GM06990 (cell line): Measurements from ENCODE around the gene SASH3.
"Not testable (repeated sequence)": the region's sequence is repeated elsewhere in the genome, so short reads cannot be mapped to it uniquely, and the experiment has no call there.

Experiments used
- DNase-seq: peaks from one replicate; pipeline ENCODE4 v3.0.0-alpha.2; 2011; ENCODE audit not compliant: insufficient read length; ENCODE audit errors: extremely low read depth
- H3K27me3 ChIP-seq: replicated peaks from 2 replicates; pipeline ENCODE4 v1.6.0; 2011; ENCODE audit warnings: low read length; ENCODE audit not compliant: control insufficient read depth, insufficient read depth
- H3K36me3 ChIP-seq: 2 replicates; pipeline ENCODE4 v1.5.1; 2011; ENCODE audit warnings: low read length; ENCODE audit not compliant: control insufficient read depth, insufficient read depth
- H3K4me3 ChIP-seq: replicated peaks from 2 replicates; pipeline ENCODE4 v1.5.1; 2011; ENCODE audit warnings: low read depth, mild to moderate bottlenecking, control low read depth, low read length
- CTCF ChIP-seq: IDR thresholded peaks from 2 replicates; pipeline ENCODE4 v1.5.1; 2011; ENCODE audit warnings: low read length, control low read depth, mild to moderate bottlenecking, inconsistent platforms; ENCODE audit not compliant: insufficient read depth, poor library complexity, severe bottlenecking

SASH3 gene

GRCh38 chrX:129738466-129739308 is 41.1 kb upstream of the SASH3 start, which contains the start of gene XPNPEP2:
XPNPEP2 (plus strand) TSS chrX:129738979; CDS start chrX:129739214, 235 bp downstream.
- DNase-seq = no peak
- no peak for TF ChIP-seq CTCF
- no peaks in the 10 kb centered on the region for H3K36me3 ChIP-seq
- H3K4me3 ChIP-seq = no peak within 1 kb of the TSS
- H3K27me3 ChIP-seq = no peaks in the 10 kb centered on the region

GRCh38 chrX:129739578-129739977 is 40.2 kb upstream of the SASH3 start:
- DNase-seq = no peak
- H3K27me3 ChIP-seq = no peaks in the 10 kb centered on the region
- no peak overlapping the region for H3K4me3 ChIP-seq
- no peaks in the 10 kb centered on the region for H3K36me3 ChIP-seq
- no peak for TF ChIP-seq CTCF

- no peak for TF ChIP-seq CTCF
- Histone ChIP-seq H3K27me3 (no peaks in the 10 kb centered on the region), H3K4me3 (no peak overlapping the region), H3K36me3 (no peaks in the 10 kb centered on the region)
- no peak for DNase-seq
Measured at GRCh38 chrX:129741880-129742758, 37.6 kb upstream of the SASH3 start.

- not testable (repeated sequence) for H3K36me3 ChIP-seq, DNase-seq, H3K27me3 ChIP-seq, H3K4me3 ChIP-seq
Measured at GRCh38 chrX:129742759-129743152, 37.0 kb upstream of the SASH3 start.

- no peak for DNase-seq
- Histone ChIP-seq H3K4me3 (no peak overlapping the region), H3K36me3 (no peaks in the 10 kb centered on the region), H3K27me3 (no peaks in the 10 kb centered on the region)
- TF ChIP-seq CTCF = no peak
Measured at GRCh38 chrX:129743821-129744220, 35.9 kb upstream of the SASH3 start.

- Histone ChIP-seq H3K27me3 (no peaks in the 10 kb centered on the region), H3K36me3 (no peaks in the 10 kb centered on the region), H3K4me3 (no peak overlapping the region)
- TF ChIP-seq CTCF = no peak
- no peak for DNase-seq
Measured at GRCh38 chrX:129744861-129745321, 34.9 kb upstream of the SASH3 start.
